ENCODE results near the gene WDR17.

The WDR17 gene

DNA sequence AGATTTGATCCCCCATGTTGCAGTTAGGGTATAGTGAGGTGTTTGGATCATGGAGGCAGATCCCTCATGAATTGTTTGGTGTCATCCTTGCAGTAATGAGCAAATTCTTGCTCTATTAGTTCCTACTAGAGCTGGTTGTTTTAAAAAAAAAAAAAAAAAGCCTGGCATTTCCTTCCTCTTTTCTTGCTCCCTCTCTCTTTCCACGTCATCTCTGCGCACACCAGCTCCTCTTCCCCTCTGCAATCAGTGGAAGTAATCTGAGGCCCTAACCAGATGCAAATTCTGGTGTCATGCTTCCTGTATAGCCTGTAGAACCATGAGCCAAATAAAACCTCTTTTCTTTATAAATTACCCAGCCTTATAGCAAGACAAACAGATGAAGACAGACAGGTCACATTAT lies 24.5 kb downstream of the WDR17 start:
- DNase-seq (ENCODE audit: low spot score), result no peak

DNA sequence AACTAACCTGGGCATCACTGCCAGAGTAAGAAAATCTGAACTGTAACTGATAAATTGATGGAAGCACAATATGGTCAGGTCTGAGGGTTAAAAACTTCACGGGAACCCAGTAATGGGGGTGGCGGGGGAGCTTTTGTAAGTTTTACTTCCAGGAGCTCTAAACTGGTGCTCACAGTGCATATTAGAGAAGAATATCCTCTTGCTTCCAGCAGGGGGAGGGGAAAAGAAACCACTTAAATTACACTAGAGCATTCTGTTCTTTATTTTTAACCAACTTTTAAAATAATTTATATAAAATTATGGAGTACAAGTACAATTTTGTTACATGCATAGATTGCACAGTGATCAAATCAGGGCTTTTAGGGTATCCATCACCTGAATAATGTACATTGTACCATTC lies 33.7 kb downstream of the WDR17 start:
- DNase-seq (ENCODE audit: low spot score), result no peak

DNA sequence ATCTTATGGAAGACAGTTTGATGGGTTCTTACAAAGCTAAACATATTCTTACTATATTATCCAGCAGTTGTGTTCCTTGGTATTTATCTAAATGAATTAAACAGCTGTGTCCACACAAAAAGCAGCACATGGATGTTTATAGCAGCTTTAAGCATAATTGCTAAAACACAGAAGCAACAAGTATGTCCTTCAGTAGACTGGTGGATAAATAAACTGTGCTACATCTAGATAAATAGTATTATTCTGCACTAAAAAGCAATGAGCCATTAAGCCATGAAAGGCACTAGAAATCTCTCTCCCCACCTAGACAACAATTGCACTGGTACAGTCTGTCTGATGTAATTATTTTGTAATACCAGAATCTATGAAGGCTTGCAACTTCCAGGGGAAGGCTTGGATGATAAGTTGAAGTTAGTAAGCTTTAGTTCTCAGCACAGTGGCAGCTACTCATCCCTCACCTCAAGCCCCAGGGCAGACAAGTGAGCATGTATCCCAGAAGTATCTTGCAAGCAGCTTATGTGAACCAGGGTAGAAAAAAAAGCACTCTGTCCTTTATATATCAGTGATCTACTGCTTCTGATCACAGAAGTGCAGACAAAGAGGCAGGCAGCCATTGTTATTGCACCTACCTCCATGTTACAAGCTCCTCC lies 36.9 kb downstream of the WDR17 start:
- no peak for DNase-seq (ENCODE audit: low spot score)

DNA sequence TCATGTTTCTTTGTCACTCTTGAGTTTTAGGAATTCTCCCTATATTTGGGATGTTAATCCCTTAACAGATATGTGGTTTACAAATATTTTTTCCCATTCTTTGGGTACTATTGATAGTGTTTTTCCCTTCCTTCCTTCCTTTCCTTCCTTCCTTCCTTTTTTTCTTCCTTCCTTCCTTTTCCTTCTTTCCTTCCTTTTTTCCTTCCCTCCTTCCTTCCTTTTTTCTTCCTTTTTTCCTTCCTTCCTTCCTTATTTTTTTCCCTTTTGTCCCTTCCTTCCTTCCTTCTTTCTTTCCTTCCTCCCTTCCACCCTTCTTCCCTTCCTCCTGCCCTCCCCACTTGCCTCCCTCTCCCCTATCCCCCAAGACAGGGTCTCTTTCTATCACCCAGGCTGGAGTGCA lies 42.1 kb downstream of the WDR17 start:
- no peak for DNase-seq (ENCODE audit: low spot score)

DNA sequence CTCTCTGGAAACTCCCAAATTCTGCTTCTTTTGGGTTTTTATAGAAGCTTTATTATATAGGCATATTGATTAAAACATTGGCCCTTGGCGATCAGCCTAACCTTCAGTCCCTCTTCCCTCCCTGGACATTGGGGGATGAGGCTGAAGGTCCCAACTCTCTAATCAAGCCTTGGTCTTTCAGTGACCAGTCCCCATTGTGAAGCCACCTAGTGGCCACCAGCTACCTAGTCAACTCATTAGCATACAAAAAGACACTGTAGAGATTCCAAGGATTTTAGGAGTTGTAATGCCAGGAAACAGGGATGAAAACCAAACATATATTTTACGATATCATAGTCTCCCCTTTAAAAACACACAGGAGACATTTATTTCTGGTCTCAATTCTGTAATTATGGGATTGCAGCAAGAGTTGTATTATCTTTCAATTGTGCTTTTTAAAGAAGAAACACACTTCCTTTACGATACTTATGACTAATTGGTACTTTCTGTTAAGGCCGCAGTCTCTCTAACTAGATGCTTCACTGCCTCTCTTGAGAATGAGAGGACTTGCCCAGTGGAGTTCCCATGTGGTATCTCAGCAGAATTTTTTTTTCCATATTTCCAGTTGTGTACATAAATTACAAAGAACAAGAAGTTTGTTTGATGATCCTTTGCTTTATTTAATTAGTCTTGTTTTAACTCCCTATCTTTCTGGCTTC lies 58.2 kb downstream of the WDR17 start:
- DNase-seq (ENCODE audit: low spot score), result peak; percentile 34

DNA sequence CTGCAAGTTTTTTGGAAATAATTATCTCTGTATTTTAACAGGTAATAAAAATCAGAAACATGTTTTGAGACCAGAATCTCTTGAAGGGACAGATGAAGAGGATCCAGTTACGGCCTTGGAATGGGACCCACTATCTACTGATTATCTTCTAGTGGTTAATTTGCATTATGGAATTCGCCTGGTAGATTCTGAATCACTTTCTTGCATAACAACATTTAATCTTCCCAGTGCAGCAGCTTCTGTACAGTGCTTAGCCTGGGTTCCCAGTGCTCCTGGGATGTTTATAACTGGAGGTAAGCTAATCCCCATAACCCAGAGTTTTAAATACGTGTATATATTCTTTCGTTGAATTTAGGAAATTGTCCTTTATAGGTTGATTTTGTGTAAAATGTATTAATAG lies 59.4 kb downstream of the WDR17 start:
- DNase-seq (ENCODE audit: low spot score), result no peak

DNA sequence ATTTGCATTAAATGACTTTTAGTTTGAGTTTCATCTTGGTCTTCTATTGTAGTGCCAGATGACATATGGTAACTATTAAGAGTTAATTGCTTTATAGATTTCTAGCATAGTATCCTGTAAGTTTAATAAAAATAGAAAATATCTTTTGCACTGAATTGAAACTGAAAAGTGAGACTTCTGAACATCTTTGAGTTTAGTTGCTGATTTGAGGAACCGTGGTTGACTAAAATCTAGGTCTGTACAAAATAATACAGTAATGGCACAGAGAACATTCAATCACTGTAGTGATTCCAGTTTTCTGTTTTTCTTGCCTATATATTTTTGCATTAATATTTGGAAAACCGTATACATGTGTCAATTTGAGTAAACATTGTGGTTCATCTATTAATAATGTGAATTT lies 69.0 kb downstream of the WDR17 start:
- no peak for DNase-seq (ENCODE audit: low spot score)

DNA sequence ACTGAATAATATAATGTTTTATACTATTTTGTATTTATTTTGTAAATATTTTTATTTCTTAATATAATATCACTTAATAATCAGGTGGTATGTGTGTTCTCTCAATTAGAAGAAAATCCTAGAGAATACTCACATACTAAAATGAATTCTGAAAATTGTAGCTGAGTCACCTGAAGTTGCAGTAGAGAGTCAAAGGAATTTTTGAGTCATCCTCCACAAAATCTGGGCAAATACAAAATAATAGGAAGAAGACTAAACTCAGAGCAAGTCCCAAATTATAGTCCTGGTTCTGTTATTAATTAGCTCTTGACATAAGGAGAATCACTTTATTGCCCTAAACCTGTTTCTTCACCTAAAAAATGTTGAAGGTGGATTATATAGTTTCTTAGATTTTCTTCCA lies 72.0 kb downstream of the WDR17 start:
- no peak for DNase-seq (ENCODE audit: low spot score)

DNA sequence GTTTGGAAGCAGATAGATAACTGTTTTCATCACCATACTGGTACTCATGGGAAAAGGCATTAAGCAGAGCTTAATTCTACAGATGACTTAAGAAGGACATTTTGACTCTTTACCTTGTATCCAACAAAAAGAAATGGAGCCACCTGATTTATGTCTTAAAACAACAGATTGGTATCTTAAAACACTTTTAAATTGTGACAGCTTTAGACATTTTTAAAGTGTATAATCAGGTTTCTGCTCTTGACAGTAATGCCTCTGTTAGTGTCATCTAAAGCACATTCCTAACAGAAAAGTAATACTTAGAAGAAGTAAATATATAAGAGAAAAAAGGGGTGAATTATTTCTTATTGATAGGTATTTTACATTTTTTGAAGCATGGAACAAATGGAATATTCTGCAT lies 73.9 kb downstream of the WDR17 start:
- no peak for DNase-seq (ENCODE audit: low spot score)

DNA sequence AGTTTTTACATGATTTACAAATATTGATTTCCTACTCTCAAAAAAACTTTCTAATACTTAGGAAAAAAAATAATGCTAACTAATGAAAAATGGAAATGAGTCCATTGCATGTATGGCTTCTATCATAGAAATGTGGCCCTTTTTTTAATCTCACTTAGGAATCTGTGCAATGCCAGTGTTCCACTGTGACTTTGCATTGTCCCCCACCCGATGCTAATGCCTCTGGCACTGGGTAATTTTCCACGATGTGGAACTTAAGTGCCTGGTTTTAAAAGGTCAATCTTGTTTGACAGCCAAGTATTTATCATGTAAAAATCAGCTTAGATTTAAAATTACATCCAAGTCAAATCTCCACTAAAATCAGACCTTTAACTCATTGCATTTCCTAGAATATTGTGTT lies 76.6 kb downstream of the WDR17 start:
- DNase-seq (ENCODE audit: low spot score), result no peak

DNA sequence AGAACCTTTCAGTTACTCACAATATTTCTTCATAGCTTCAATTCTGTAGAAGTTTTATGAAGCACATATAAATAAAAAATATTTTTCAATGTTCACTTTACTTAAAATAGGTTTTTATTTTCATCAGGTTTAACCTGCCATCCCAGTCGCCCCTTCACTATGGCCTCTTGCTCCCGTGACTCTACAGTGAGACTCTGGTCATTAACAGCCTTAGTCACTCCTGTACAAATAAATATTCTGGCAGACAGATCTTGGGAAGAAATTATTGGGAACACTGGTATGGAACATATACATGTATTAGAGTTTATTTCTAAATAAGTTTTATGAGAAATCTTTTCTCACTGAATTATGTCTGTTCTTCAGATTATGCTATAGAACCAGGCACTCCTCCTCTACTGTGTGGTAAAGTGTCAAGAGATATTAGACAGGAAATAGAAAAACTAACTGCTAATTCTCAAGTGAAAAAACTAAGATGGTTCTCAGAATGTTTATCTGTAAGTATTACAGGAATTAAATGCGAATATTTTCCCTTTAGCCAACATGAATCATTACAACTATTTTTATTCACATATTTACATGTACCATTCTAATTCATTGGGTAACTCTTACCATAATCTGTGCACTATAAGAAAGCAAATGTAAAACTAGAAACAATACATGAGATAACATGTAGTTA lies 84.2 kb downstream of the WDR17 start:
- DNase-seq (ENCODE audit: low spot score), result no peak

DNA sequence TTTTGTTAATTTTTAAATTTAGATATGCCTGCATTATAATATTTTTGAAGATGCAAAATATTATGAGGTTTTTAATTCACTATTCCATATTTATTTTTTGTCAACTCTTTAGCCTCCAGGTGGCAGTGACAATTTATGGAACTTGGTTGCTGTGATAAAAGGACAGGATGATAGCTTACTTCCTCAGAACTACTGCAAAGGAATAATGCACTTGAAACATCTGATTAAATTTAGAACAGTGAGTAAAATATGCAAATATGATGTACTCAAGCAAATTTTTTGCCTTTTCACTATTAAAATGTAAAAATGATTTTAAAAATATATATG lies 84.7 kb downstream of the WDR17 start:
- peak; percentile 4 for DNase-seq (ENCODE audit: low spot score)

DNA sequence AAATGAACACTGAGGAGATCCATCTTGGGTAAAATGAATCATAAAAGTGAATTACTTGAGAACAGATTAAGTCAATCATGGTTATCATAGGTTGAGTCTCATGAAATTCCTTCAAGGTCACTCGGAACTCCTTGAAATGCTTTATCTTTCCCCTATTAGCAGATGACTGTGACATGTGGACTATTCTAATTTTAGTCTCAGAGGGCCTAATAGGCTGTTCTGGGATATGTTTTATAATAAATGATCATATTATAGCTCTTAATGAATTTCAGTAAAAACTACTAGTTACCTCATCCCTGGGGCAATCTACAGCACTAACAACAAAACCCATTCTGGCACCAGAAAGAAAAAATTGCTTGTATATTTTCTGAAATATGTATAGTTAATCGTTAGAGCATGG lies 85.1 kb downstream of the WDR17 start:
- no peak for DNase-seq (ENCODE audit: low spot score)

DNA sequence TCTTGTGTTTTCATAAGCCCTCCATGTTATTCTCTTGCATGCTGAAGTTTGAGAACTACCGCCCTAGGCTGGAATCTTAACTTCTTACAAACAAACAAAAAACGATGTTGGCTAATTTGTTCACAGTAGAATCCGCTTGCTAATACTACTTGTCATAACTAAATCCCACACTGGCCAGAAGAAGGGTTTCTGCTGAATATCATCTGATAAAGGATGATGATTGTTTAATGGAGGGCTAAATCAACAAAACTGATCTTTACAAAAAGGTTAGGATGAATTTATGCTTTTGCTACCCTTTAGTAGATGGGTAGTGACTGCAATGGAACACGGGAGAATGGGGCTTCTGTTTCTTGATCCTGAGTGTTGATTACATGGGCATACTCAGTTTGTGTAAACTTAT lies 87.5 kb downstream of the WDR17 start:
- no peak for DNase-seq (ENCODE audit: low spot score)

DNA sequence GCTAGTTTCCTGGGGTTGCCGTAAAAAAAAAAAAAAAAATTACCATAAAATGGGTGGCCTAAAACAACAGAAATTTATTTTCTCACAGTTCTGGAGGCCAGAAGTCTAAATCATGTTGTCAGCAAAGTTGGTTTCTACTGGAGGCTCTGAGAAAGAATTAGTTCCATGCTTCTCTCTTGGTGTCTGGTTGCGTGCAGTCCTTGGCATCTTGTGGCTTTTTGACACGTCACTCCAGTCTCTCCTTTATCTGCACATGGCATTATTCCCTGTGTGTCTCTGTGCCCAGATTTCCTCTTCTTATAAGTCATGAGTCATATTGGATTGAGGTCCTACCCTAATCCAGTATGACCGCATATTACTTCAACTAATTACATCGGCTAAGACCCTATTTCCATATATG lies 91.0 kb downstream of the WDR17 start:
- no peak for DNase-seq (ENCODE audit: low spot score)

DNA sequence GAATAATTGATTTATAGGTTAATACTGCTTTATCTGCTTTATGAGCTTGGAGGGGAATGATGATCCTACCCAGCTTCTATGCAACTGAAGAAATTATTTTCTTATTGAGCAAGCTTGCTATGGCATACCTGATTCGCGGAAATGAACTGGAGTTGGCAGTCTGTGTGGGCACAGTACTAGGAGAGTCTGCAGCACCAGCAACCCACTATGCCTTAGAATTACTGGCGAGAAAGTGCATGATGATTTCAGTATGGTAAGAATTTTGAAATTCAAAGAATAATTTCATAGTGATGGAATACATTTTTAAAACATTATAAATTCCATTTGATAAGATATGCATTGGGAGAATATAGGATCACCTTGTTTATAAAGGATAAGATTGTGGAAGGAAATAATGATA lies 97.4 kb downstream of the WDR17 start:
- DNase-seq (ENCODE audit: low spot score), result no peak

DNA sequence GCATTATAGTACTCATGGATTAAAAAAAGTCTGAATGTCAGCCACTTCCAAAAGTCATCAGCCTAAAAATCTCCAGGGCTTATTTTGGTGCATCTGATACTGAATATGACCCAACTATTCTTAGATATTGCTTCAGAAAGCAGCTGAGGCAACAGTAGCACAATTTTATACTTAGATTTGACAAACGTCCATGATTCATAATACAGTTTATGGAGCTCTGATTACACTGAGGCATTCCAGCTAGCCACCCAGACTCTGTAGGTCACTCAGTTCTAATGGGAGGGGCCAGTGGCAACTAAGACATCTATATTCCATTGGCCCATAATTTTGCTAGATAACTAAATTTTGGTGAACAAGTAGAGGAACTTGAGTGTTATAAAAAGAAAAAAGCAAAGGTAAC lies 119.4 kb downstream of the WDR17 start:
- DNase-seq (ENCODE audit: low spot score), result no peak

DNA sequence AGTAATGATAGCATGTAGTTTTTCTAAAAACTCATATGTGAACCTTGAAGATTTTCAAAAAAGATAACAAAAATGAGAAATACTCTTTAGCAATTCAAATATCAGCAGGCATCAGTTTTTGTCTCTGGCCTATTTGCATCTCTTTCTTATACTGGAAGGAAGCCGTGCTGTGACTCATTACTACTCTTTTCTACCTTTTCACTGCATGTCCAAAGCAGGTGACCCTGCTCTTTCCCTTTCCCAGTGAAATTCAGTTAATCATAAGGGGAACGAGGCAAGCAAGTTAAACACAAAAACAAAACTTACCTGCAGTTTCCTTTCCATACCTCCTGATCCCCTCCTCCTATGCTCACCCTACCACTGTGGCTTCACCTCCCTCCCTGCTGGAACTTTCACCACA lies 120.4 kb downstream of the WDR17 start:
- DNase-seq (ENCODE audit: low spot score), result no peak

DNA sequence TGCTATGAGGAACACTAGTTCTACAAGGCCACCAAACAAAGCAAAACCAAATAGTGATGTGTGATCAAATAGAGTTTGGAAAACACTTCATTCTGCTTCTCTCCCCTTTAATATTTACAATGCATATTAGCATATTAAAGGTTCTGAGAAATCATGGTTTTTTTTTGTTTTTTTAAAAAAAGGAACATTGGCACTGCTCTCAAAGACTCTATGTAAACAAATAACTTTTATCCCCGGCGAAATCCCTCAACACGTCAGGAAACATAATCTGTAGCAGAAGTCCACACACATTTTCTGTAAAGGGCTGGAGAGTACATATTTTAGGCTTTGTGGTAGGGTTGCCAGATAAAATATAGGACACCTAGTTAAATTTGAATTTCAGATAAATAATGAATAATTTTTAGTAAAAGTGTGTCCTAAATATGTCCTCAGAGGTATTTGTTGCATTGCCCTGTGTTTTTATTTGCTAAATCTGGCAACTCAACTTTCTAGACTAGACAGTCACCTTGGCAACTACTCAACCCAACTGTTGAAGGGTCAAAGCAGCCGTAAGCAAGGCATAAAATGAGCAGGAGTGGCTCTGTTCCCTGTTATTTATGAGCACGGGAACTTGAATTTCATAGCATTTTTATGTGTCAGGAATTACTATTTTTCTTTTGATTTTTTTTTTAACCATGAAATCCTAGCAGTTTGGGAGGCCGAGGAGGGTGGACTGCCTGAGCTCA lies 121.2 kb downstream of the WDR17 start:
- no peak for DNase-seq (ENCODE audit: low spot score)

DNA sequence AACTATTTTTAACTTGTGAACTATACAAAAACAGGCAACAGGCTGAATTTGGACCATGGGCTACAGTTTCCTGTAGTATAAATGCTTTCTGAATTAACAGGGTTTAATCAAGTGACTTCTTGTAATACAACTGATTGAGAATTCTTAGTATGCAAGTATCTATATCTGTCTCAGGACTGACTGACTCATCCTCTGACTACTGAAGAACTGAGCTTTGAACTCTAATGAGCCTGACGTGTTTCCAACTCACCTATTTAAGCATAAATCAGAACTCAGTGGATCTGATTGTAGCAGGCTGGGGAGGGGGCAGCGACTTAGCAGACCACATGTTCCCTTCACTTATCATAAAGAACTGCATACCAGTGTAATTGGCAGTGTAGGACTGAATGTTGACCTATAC lies 122.0 kb downstream of the WDR17 start:
- no peak for DNase-seq (ENCODE audit: low spot score)

DNA sequence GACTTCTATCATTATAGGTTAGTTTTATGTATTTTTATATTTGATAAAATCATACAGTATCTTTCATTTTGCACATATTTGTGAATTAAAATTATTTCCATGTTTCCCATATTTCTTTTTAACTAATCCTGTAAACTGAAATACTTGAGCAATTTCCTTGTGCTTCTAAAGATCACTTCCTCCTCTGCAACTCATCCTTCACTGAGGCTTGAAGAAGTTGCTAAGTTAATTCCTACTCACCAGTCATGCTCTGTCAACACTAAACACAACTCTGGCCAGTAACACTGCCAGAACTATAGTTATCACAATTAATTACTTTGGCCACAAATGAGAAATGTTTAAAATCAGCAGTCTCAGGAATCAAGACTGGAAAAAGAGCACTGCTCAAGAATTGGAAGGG lies 123.0 kb downstream of the WDR17 start:
- DNase-seq (ENCODE audit: low spot score), result no peak

DNA sequence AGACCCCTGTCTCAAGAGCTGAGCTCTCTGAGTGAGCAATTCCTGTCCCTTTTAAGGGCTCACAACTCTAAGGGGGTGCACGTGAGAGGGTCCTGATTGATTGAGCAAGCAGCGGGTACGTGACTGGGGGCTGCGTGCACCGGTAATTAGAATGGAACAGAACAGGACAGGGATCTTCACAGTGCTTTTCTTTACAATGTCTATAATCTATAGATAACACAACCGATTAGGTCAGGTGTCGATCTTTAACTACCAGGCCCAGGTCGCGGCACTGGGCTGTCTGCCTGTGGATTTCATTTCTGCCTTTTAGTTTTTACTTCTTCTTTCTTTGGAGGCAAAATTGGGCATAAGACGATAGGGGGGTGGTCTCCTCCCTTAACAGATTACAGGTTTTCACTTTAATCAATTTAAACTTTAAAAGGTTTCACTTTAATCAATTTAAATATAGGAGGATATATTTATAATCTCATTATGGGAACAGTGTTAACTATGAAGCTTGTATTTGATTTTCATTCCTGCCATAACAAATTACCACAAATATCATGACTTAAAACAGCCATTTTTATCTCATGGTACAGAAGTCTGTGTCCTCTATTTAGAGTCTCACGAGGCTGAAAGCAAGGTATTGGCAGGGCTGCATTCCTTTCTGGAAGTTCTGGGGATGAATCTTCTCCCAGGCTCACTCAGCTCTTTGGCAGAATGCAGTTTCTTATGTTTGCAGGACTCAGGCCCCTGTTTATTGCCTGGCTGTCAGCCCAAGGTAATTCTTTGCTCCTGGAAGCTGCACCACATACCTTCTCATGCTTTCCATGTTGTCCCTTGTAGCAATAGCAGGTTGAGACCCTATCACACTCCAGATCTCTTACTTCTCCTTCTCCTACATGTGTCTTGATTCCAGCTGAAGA lies 124.5 kb downstream of the WDR17 start:
- DNase-seq (ENCODE audit: low spot score), result no peak
